Adipocyte (in vitro differentiated cells): Measurements from ENCODE around the gene SLCO2A1.
A peak's percentile ranks its signal among the peaks of the same experiment; 100 is the strongest.

Experiments used
- DNase-seq: peaks from one replicate; pipeline ENCODE4 v3.0.0-alpha.2; 2015; ENCODE audit warnings: low read depth
- H3K27me3 ChIP-seq: replicated peaks from 2 replicates; pipeline ENCODE4 v1.7.0; 2013; ENCODE audit warnings: mild to moderate bottlenecking, low read length, moderate library complexity; ENCODE audit not compliant: control insufficient read depth, insufficient read depth
- H3K36me3 ChIP-seq: 2 replicates; pipeline ENCODE4 v1.7.0; 2013; ENCODE audit warnings: low read length, mild to moderate bottlenecking, moderate library complexity; ENCODE audit not compliant: control insufficient read depth, insufficient read depth, severe bottlenecking
- H3K4me1 ChIP-seq: 2 replicates; pipeline ENCODE4 v1.7.0; 2013; ENCODE audit warnings: mild to moderate bottlenecking, low read length, moderate library complexity; ENCODE audit not compliant: control insufficient read depth, insufficient read depth
- H3K4me3 ChIP-seq: 2 replicates; pipeline ENCODE4 v1.7.0; 2013; ENCODE audit warnings: mild to moderate bottlenecking, low read length, moderate library complexity
- H3K9ac ChIP-seq: 2 replicates; pipeline ENCODE4 v1.7.0; 2013; ENCODE audit warnings: mild to moderate bottlenecking, low read length, moderate library complexity
- H3K9me3 ChIP-seq: 2 replicates; pipeline ENCODE4 v1.7.0; 2013; ENCODE audit warnings: mild to moderate bottlenecking, low read length, moderate library complexity; ENCODE audit not compliant: control insufficient read depth

Gene SLCO2A1

GRCh38 chr3:134059671-134060560, 30.2 kb upstream of the SLCO2A1 start:
- no peak for DNase-seq
- H3K9me3 ChIP-seq = no peaks in the 10 kb centered on the region
- peaks cover 43% of the 10 kb centered on the region for H3K4me1 ChIP-seq
- H3K9ac ChIP-seq = peak overlapping the region; percentile 28
- no peaks in the 10 kb centered on the region for H3K27me3 ChIP-seq
- H3K4me3 ChIP-seq = no peak overlapping the region
- H3K36me3 ChIP-seq = no peaks in the 10 kb centered on the region

- no peak for DNase-seq
- Histone ChIP-seq H3K4me1 (peaks cover 43% of the 10 kb centered on the region), H3K4me3 (no peak overlapping the region), H3K9ac (peak overlapping the region; percentile 28), H3K9me3 (no peaks in the 10 kb centered on the region), H3K27me3 (no peaks in the 10 kb centered on the region), H3K36me3 (no peaks in the 10 kb centered on the region)
Observed at GRCh38 chr3:134059035-134059601, 29.4 kb upstream of the SLCO2A1 start.

- H3K9ac ChIP-seq = no peak overlapping the region
- H3K36me3 ChIP-seq = no peaks in the 10 kb centered on the region
- no peak overlapping the region for H3K4me3 ChIP-seq
- H3K27me3 ChIP-seq = no peaks in the 10 kb centered on the region
- no peaks in the 10 kb centered on the region for H3K9me3 ChIP-seq
- no peak for DNase-seq
- H3K4me1 ChIP-seq = peaks cover 49% of the 10 kb centered on the region
Observed at GRCh38 chr3:134057654-134058110, 28.0 kb upstream of the SLCO2A1 start.

- Histone ChIP-seq H3K9me3 (no peaks in the 10 kb centered on the region), H3K36me3 (no peaks in the 10 kb centered on the region), H3K4me1 (peaks cover 49% of the 10 kb centered on the region), H3K9ac (no peak overlapping the region), H3K27me3 (no peaks in the 10 kb centered on the region), H3K4me3 (no peak overlapping the region)
- no peak for DNase-seq
Observed at GRCh38 chr3:134057006-134057653, 27.4 kb upstream of the SLCO2A1 start.

GRCh38 chr3:134056464-134056891, 26.8 kb upstream of the SLCO2A1 start:
- no peaks in the 10 kb centered on the region for H3K27me3 ChIP-seq
- no peak overlapping the region for H3K4me3 ChIP-seq
- no peak for DNase-seq
- H3K36me3 ChIP-seq = no peaks in the 10 kb centered on the region
- peaks cover 49% of the 10 kb centered on the region for H3K4me1 ChIP-seq
- no peak overlapping the region for H3K9ac ChIP-seq
- no peaks in the 10 kb centered on the region for H3K9me3 ChIP-seq

GRCh38 chr3:134055661-134056060, 25.9 kb upstream of the SLCO2A1 start:
- H3K4me3 ChIP-seq = no peak overlapping the region
- no peak for DNase-seq
- H3K4me1 ChIP-seq = peaks cover 41% of the 10 kb centered on the region
- no peaks in the 10 kb centered on the region for H3K27me3 ChIP-seq
- no peaks in the 10 kb centered on the region for H3K36me3 ChIP-seq
- H3K9ac ChIP-seq = no peak overlapping the region
- H3K9me3 ChIP-seq = no peaks in the 10 kb centered on the region

GRCh38 chr3:134054881-134055280, 25.2 kb upstream of the SLCO2A1 start:
- H3K4me1 ChIP-seq = peaks cover 33% of the 10 kb centered on the region
- H3K27me3 ChIP-seq = no peaks in the 10 kb centered on the region
- H3K4me3 ChIP-seq = no peak overlapping the region
- H3K9ac ChIP-seq = no peak overlapping the region
- no peaks in the 10 kb centered on the region for H3K36me3 ChIP-seq
- H3K9me3 ChIP-seq = no peaks in the 10 kb centered on the region
- no peak for DNase-seq

GRCh38 chr3:134054231-134054630, 24.5 kb upstream of the SLCO2A1 start:
- Histone ChIP-seq H3K9ac (no peak overlapping the region), H3K4me3 (no peak overlapping the region), H3K9me3 (no peaks in the 10 kb centered on the region), H3K36me3 (no peaks in the 10 kb centered on the region), H3K4me1 (peaks cover 27% of the 10 kb centered on the region), H3K27me3 (no peaks in the 10 kb centered on the region)
- DNase-seq = no peak

GRCh38 chr3:134052370-134052769, 22.6 kb upstream of the SLCO2A1 start:
- peaks cover 19% of the 10 kb centered on the region for H3K4me1 ChIP-seq
- H3K9me3 ChIP-seq = no peaks in the 10 kb centered on the region
- no peaks in the 10 kb centered on the region for H3K36me3 ChIP-seq
- no peak overlapping the region for H3K9ac ChIP-seq
- no peak for DNase-seq
- no peak overlapping the region for H3K4me3 ChIP-seq
- no peaks in the 10 kb centered on the region for H3K27me3 ChIP-seq

GRCh38 chr3:134049676-134050075, 20.0 kb upstream of the SLCO2A1 start:
- no peaks in the 10 kb centered on the region for H3K27me3 ChIP-seq
- peaks cover 6% of the 10 kb centered on the region for H3K4me1 ChIP-seq
- H3K9ac ChIP-seq = no peak overlapping the region
- H3K9me3 ChIP-seq = peaks cover 9% of the 10 kb centered on the region
- H3K4me3 ChIP-seq = no peak overlapping the region
- DNase-seq = no peak
- no peaks in the 10 kb centered on the region for H3K36me3 ChIP-seq

GRCh38 chr3:134048278-134048996, 18.7 kb upstream of the SLCO2A1 start:
- DNase-seq = no peak
- Histone ChIP-seq H3K9me3 (peaks cover 18% of the 10 kb centered on the region), H3K36me3 (no peaks in the 10 kb centered on the region), H3K9ac (no peak overlapping the region), H3K27me3 (no peaks in the 10 kb centered on the region), H3K4me3 (no peak overlapping the region), H3K4me1 (peaks cover under 1% of the 10 kb centered on the region)
